Adipose tissue (tissue), 3 donors: ENCODE results near the gene ST6GALNAC3. TPM values are rescaled to one million over a fixed set of nuclear protein-coding genes. Genes with fewer than 3 reads are reported as not detected.

Experiments
- H3K27ac ChIP-seq: one replicate; pipeline ENCODE4 v1.5.1; 2013; ENCODE audit warnings: low read depth, low read length
- WGBS, 3 donors: extraction: QIAGEN DNeasy Blood & Tissue Kit; methylation state at CpG; one replicate each; pipeline ENCODE4 v1.1.7; 2013; 5-methylcytosine and 5-hydroxymethylcytosine counted together
- polyA plus RNA-seq, 3 donors: library from polyadenylated mRNA; stranded (reverse); fragments of 200-250 nt; gene quantifications; one replicate each; pipeline ENCODE4 v1.2.3, GENCODE V29; 2013
- donor health status: healthy with polysubstance abuse.
- donor health status: Bipolar disorder and iron deficiency.
- donor health status: healthy.

ST6GALNAC3 gene
- polyA plus RNA-seq, 3 donors, result 1.1 to 8.8 (median 3.3) TPM

DNA sequence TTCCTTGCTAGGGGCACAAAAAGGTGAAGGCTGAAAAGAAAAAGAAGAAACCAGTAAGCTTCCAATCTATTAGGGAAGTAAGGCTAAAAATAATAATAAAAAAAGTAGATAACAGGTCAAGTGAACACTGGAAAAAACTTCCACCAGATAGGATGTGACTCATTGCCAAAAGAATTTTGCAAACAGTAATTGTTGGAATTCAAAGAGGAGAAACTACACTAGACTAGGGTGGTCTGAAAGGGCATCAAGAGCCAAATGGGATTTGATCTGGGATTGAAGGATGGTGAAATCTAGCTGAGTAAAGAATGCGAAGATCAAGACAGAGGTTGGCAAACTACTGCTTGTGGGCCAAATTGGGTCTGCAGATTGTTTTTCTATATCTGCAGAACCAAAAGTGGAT, 6.0 kb upstream of the ST6GALNAC3 start:
- no peak overlapping the region for H3K27ac ChIP-seq

DNA sequence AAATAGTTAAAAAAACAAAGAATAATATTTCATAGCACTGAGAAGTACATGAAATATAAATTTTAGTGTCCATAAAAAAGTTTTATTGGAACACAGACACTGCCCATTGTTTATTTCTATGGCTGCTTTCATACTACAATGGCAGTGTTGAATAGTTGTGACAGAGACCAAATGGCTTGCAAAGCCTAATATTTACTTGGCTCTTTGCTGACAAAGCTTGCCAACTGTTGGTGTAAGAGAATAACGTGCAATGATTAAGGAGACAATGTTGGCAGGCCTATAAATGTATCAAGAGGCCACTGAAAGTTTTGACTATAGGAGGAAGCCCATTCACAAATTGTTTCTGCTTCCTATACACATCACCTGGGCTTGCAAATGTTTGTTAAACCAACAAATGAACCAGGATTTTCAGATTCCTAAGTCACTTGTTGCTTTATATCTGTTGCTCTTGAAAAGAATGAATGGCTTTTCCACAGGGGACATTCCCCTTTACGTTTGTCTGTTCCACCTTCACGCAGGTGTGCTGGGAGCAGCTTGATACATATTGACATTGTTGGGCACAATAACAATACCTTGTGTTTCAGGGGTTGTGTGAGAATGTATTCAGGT, 5.5 kb upstream of the ST6GALNAC3 start:
- no peak overlapping the region for H3K27ac ChIP-seq
- WGBS, 3 donors, result 40 to 66% (median 59%) methylated on average over 3 of the region's 3 CpGs

More for the DNA sequence above, 6.0 kb upstream of the ST6GALNAC3 start:
- 45 to 88% (median 81%) methylated on average over 1 of the region's 1 CpG for WGBS, 3 donors

DNA sequence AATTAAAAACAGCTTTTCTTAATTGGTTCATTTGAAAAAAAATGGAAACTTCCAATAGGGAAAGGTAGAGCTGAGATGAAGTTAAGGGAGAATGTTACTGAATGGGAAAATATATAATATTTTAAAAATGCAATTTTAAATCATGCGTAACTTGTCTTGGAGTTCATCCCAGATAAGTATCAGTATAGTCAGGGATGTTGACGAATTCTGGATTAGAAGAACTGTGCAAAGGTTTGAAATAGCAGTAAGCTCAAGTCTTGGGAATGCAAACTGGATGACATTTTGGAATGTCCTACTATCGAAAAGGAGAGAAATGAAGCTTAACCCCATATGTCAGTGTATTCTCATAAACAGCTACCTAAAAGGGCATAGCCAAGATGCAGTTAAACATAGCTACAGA, 4.0 kb upstream of the ST6GALNAC3 start:
- WGBS, 3 donors, result 83 to 89% (median 86%) methylated on average over 3 of the region's 3 CpGs
- no peak overlapping the region for H3K27ac ChIP-seq

DNA sequence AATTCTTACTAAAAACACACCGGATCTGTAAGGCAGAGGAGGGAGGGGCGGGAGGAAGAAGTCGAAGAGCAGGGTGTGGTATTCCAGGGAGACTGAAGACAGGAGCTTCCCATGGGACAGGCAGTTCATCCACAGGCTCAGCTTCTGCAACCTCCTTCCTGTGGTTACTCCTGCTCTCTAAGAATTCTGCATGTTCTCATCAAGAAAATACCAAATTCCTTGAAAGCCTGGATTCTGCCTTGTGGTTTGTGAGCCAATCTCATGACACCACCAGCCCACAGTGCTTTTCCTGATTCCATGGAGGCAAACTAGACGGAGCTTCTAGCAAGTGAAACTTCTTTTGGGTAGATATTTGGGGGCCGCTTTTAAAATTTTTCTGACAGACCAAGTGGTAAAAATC, 1.1 kb upstream of the ST6GALNAC3 start:
- no peak overlapping the region for H3K27ac ChIP-seq
- 69 to 80% (median 72%) methylated on average over 5 of the region's 5 CpGs for WGBS, 3 donors

DNA sequence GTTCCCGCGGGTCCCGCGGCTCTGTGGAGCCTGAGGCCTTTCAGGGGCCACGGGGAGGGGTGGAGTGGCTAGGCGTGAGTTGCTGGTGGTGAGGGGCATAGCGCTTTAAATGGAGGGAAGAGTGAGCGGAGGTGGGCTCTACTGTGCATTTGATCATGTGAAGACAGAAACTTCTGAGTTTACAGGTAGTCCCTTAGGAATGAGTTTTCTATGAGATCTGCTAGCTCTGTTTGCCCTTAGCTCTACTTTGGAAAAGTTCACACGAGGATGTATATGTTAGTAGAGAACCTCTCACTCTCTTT, 593 bp downstream of the ST6GALNAC3 start:
- 25 to 27% (median 27%) methylated on average over 9 of the region's 9 CpGs for WGBS, 3 donors
- H3K27ac ChIP-seq, result peak overlapping the region; percentile 4

DNA sequence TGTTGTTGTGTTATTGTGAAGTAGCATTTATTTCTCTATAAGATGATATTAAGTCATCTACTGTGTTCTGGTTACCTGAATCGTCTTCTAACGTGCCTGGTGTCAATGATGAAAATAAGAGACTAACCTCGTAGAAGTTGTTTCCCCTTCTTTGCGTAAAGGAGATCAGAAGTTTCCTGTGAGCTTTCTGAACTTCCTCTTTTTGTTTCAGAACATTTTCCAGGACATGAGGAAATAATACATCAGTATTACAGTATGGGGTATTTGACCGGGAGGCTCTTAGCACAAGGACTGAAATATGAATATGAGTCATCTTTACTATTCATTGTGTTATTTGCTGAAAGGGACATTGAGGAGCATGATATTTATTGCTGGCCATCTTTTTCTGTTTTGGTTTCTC, 1.3 kb downstream of the ST6GALNAC3 start:
- 32 to 80% (median 33%) methylated on average over 5 of the region's 5 CpGs for WGBS, 3 donors
- H3K27ac ChIP-seq, result no peak overlapping the region

DNA sequence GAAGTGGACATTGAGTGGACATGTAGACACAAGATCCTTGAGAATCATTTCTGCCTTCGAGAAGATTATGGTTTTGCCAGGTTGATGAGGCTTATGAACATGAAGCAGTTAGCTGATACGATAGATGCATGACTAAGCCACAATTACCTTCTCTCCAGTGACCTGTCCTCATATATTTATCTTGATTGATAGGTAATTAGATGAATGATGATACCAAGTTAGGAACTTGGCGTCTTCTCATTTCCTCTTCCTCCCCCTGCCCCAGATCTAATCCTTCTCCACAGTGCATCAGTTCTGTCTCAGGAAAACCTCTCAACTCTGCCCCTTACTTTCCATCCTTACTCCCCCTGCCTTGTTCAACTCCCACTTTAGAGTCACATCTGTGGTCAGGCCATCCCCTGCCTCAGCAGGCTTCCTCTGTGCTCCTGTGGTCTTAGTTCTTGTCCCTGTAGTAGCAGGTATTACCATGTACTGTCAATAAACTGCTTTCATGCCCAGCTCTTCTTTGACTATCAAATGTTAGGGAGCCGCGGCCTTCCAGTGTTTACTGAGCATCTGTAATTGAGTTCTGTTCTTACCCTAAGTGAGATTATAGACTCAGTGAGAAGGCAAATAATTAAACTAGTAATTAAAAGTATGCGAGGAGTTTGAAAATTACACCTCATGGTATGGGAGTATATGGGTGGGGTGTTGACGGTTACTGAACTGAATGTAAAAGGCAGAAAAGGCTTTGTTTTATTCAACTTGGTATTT, 5.1 kb downstream of the ST6GALNAC3 start:
- WGBS, 3 donors, result 87 to 93% (median 92%) methylated on average over 7 of the region's 7 CpGs
- no peak overlapping the region for H3K27ac ChIP-seq

DNA sequence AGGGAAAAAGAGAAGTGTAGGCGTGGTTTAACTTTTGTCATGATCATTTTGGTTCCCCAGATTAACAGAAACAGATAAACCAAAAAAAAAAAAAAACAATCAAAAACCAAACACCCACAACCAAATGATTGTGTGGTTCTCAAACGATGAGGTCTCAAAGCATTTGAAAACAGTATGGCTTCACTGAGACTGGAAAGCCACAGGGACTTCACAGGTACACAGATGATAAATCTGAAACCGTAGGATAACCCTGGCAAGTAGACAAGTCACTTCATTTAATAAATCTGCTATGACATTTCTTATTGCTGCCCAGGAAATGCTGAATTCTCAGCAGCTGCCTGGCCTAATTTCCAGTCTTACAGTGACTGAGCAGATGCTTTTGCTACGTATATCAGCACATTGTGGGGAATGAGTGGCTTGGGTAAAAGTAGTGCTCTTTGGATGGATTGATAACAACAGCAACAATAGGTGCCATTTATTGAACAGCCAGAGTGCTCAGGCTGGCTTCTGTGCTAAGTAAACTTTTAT, 6.1 kb downstream of the ST6GALNAC3 start:
- H3K27ac ChIP-seq, result no peak overlapping the region

DNA sequence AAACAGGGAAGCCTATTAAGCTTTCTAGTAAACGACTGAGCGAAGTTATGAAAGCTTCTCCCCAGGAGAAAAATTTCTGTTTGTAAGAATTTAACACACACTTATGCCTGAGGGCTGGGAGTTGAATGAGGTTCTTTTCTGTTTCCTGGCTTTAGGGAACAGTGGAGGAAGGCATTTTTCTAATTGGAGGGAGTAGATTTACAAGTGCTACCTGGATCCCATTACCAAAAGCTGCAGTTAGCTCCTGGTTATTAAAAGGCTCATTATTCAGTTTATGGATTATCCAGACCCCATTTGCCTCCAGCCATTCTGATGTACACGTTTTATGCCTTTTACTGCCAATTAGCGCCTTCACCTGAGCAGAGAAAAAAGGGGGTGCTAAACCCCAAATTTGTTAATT, 7.5 kb downstream of the ST6GALNAC3 start:
- WGBS, 3 donors, result 87 to 92% (median 91%) methylated on average over 4 of the region's 4 CpGs
- H3K27ac ChIP-seq, result no peak overlapping the region

More for the DNA sequence above, 6.1 kb downstream of the ST6GALNAC3 start:
- WGBS, 3 donors, result 55 to 68% (median 56%) methylated on average over 4 of the region's 4 CpGs

DNA sequence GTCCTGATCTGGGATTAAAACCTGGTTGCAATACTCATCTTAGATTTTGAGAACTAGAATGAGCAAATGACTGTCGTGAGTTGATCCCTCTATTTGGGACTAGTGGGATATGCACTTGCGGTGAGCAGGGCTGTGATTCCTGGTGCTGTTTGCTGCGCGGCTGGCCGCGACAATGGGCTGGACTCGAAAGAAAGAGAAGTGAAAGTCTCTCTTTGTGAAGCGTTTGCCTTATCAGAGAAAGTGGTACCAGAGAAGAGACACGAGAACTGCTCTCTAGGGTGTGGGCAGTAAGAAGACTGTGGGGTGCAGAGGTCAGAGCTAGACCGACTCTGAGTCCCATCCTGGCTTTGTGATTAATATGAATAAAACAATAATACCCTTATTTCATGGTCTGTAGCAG, 8.6 kb downstream of the ST6GALNAC3 start:
- WGBS, 3 donors, result 81 to 87% (median 83%) methylated on average over 10 of the region's 10 CpGs
- H3K27ac ChIP-seq, result no peak overlapping the region

DNA sequence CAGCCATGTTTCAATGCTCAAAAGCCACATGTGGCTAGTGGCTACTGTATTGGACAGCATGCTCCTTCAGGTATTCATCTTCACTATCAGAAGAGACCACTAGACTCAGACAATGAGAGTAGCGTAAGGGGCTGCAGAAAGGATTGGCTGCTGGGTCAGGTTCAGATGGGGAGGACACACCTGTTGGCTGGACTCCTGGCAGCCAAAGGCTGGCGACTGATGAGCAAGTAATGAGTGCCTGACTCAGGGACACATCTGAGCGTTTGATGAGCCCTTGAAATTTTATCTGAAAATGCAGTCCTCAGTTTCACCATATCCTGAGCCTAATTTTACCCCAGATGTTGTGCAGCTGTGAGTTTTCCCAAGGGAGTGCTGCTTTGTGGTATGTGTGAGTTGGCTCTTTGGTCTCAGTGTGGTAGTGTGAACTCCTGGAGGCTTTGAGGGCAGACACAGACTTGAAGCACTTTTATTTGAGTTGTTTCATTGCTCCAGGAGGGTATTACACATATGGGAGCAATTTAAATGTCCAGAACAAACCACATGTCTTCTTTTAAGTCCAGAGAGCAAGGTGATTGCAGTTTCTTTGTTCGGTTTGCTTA, 9.6 kb downstream of the ST6GALNAC3 start:
- 52 to 83% (median 72%) methylated on average over 4 of the region's 4 CpGs for WGBS, 3 donors
- no peak overlapping the region for H3K27ac ChIP-seq

DNA sequence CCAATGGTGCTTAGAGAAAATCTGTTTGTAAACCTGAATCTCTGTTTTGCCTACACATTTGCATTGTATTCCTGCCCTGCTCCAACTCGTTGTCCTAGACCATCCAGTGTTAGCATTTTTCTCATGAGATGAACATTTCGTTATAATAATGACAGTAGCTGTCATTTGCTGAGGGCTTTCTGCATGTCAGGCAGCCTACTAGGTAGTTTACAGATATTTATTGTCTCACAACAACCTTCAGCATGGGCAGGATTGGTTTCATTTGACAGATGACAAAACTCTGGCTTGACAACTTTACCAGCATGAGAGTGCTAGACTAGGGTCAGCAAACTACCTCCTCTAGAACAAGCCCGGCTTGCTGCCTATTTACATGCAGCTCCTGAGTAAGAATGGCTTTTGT, 10.1 kb downstream of the ST6GALNAC3 start:
- no peak overlapping the region for H3K27ac ChIP-seq
- 75 to 90% (median 77%) methylated on average over 3 of the region's 3 CpGs for whole genome bisulfite sequencing, 3 donors

DNA sequence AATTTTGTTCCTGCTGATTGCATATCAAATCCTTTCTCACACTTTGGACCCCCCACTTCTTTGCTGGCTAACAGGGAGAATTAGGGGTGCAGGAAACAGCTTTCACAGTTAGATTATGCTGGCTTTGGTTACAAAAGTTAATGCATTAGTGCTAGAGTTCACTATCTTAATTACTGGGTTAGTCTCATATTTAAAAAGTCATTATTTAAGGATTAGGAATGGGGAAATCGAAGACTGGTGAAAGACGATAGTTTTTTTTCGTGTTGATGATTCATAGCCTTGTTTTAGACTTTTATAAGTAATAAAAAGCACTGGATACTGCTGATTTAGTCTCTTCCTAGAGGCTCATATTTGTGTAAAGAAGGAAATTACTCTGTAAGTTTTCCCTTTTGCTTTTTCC, 11.6 kb downstream of the ST6GALNAC3 start:
- no peak overlapping the region for H3K27ac ChIP-seq
- WGBS, 3 donors, result 60 to 82% (median 61%) methylated on average over 3 of the region's 3 CpGs

DNA sequence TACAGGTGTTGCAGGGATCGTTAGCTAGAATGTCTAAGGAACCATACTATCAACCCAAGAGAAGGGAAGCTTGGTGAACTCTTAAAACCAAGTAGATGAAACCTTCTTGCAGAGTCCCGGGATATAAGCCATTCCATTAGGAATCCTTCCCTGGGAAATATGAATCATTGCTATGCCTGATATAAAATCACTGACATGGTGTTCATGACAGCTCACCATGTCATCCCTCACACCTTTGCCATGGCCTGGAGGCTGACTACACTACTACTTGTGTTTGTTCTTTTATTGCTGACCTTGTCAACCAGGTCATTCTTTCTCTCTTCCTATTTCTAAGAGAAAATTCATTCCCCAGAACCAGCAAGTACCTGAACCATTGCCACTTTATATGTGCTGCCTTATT, 12.1 kb downstream of the ST6GALNAC3 start:
- 89 to 94% (median 89%) methylated on average over 2 of the region's 2 CpGs for WGBS, 3 donors
- H3K27ac ChIP-seq, result no peak overlapping the region

DNA sequence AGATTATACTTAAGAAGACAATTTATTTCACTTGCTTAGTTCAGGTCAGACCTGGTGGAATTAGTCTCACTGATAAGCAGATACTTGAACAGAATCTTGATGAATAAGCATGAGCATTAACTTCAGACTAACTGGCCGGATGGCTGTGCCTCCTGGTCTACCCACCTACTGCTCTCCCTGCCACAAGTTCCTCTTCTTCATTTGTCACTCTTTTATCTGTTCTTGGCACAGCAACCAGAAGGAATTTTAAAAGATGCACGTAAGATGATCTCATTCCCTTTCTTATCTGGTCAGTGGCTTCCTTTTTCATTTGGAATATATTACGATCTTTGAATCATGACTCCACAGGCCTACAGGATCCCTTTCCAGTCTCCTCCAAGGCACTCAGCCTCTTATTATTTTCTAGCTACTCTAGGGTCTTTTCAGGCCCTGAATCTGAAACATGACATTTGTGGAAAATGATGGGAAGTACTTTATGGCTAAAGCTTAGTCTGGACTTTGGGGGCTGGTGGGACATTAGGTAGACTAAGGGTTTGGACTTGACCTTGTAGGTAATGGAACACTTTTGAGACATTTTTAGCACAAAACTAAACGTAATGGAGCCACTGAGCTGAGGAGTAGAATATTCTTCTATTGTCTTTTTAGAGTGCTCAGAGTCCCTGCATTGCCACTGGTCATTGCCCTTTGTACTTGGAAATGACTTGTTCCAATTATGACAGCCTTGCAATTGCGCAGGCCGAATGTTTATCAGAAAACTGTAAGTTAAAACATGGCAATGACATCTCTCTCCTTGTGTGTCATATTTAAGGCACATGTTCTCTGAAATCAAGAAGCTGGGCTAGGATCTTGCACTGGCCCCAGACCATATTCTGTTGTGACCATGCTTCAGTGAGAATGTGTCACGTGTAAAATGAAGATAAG, 16.0 kb downstream of the ST6GALNAC3 start:
- 67 to 75% (median 69%) methylated on average over 7 of the region's 7 CpGs for WGBS, 3 donors
- no peak overlapping the region for H3K27ac ChIP-seq

DNA sequence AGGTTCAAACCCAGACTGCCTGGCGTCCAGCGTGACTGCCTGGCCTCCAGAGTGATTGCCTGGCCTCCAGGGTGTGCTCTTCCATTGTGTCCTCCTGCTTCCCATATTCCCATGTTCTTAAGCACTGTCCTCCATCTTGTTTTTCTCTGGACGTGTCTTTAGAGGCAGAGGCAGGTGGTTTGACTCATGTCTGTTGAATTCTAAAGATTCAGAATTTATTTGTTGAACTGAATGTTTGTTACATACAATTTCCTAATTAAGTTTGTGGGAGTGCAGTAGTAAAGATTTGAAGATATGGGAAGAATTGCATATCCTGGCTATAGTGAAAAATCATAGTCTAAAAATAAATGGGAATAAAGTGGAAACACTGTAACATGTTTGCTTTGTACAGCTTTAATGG, 18.3 kb downstream of the ST6GALNAC3 start:
- WGBS, 3 donors, result 79 to 90% (median 86%) methylated on average over 3 of the region's 3 CpGs
- H3K27ac ChIP-seq, result no peak overlapping the region

DNA sequence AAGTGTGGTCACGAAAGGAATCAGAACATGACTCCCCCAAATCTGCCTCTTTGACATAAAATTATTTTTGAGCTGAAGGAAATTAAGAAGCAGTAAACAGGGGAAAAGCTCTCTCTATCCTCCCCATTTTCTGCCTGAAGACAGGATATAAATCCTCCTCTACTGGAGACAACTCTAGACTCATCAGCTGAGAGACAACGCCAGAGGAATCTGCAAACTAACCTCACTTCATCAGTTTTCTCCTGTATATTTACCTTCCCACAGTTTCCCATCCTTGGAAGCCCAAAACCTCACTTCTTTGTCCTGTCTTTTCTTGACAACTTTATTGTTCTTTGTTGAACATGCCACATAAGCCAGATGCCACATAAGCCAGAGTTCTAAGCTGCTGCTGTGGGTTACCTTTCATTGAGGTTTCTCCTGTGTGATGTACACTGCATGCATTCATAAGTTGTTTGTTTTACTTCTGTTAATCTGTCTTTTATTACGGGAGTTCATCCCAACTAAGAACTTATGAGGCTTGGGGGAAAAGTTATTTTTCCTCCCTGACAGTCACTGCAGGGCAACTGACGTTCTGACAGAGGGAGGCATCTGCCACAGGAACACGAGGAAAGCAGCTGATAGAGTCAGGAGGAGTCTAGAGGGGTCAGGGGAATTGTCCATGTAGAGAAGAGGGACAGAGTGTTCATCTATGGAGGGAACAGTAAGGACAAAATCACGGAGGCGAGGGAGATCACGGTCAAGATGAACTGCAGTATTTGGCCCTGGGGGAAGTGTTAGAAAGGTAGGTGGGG, 19.2 kb downstream of the ST6GALNAC3 start:
- WGBS, 3 donors, result 71 to 86% (median 82%) methylated on average over 8 of the region's 8 CpGs
- no peak overlapping the region for H3K27ac ChIP-seq

DNA sequence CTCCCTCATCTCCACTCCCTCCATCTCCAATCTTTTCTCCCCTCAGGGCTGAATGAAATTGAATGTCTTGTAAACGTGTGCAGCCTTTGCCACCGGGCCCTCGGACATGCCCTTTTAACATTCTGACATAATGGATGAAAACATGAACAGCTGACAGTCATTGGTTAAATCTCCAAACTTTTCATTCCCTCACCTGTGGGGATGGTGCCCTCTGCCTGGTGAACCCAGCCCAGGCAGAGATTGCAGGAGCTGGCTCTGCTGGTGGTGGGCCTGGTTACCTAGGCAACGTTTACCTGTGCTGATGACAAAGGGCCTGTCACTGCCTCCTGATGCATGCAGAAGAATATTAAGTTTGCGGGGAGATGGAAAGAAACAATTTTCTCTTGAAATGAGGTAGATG, 21.3 kb downstream of the ST6GALNAC3 start:
- WGBS, 3 donors, result 47 to 76% (median 58%) methylated on average over 5 of the region's 5 CpGs
- H3K27ac ChIP-seq, result no peak overlapping the region
